ENCODE results near the gene EIF2B2. TPM values are rescaled to one million over a fixed set of nuclear protein-coding genes. Genes with fewer than 3 reads are reported as not detected.
A peak's percentile ranks its signal among the peaks of the same experiment; 100 is the strongest.

Gene EIF2B2
- total and polyA plus RNA-seq, 9 of the 15 experiments (the other 6 are each of a cell fraction or from before 2014, with no cell fraction given): 10.6 to 94.1 (median 38.9) TPM

DNA sequence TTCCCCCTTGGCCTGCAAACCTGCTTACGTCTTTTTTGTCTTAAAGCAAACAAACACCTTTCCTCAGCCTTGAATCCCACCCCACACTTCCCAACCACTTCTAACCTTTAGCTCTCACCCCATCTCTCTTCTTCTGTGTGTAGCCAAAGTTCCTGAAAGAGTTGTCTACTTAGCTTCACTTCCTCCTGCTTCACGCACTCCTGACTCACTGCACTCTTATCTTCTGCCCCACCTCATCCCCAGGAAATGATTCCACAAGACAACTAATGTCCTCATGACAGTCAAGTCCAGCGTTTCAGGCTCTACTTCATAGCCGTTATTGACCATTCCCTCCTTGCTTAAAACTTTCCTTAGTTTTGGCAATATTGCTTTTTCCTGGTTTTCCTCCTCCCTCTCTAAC, 22.4 kb downstream of the EIF2B2 start (continued):
- TF ChIP-seq, protein P1, sequence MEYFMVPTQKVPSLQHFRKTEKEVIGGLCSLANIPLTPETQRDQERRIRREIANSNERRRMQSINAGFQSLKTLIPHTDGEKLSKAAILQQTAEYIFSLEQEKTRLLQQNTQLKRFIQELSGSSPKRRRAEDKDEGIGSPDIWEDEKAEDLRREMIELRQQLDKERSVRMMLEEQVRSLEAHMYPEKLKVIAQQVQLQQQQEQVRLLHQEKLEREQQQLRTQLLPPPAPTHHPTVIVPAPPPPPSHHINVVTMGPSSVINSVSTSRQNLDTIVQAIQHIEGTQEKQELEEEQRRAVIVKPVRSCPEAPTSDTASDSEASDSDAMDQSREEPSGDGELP (CRISPR knock-in tag; IDR thresholded peaks at IDR 0.05; ENCODE audit: borderline replicate concordance): no peak
- TF ChIP-seq RFX7 (CRISPR knock-in tag; IDR thresholded peaks at IDR 0.05) (no peak), ZFX (CRISPR knock-in tag; IDR thresholded peaks at IDR 0.05) (no peak), MCM3 (IDR thresholded peaks at IDR 0.05) (no peak), RBM22 (IDR thresholded peaks at IDR 0.05; ENCODE audit: low read depth, low read length, poor library complexity, severe bottlenecking) (no peak), SMARCA4 (IDR thresholded peaks at IDR 0.05) (peak; percentile 93), ASH1L (IDR thresholded peaks at IDR 0.05; ENCODE audit: borderline replicate concordance, low read depth, partially characterized antibody) (no peak), HNRNPUL1 (IDR thresholded peaks at IDR 0.05; ENCODE audit: low read length) (no peak), NCOA4 (IDR thresholded peaks at IDR 0.05; ENCODE audit: partially characterized antibody) (no peak), HDGF (IDR thresholded peaks at IDR 0.05) (0 out of 2 replicates have a peak, but pooled peaks have one; percentile 39), SAFB2 (IDR thresholded peaks at IDR 0.05; ENCODE audit: borderline replicate concordance, low read depth, low read length, severe bottlenecking) (no peak), MCM5 (IDR thresholded peaks at IDR 0.05; ENCODE audit: low read depth) (no peak), PHF21A (IDR thresholded peaks at IDR 0.05; ENCODE audit: borderline replicate concordance, low read depth) (no peak), TGIF2 (CRISPR knock-in tag; IDR thresholded peaks at IDR 0.05) (no peak), ZNF232 (CRISPR knock-in tag; IDR thresholded peaks at IDR 0.05) (no peak)
- TF ChIP-seq, protein P2, sequence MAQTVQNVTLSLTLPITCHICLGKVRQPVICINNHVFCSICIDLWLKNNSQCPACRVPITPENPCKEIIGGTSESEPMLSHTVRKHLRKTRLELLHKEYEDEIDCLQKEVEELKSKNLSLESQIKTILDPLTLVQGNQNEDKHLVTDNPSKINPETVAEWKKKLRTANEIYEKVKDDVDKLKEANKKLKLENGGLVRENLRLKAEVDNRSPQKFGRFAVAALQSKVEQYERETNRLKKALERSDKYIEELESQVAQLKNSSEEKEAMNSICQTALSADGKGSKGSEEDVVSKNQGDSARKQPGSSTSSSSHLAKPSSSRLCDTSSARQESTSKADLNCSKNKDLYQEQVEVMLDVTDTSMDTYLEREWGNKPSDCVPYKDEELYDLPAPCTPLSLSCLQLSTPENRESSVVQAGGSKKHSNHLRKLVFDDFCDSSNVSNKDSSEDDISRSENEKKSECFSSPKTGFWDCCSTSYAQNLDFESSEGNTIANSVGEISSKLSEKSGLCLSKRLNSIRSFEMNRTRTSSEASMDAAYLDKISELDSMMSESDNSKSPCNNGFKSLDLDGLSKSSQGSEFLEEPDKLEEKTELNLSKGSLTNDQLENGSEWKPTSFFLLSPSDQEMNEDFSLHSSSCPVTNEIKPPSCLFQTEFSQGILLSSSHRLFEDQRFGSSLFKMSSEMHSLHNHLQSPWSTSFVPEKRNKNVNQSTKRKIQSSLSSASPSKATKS (CRISPR knock-in tag; IDR thresholded peaks at IDR 0.05): no peak
- TF ChIP-seq, protein P3, sequence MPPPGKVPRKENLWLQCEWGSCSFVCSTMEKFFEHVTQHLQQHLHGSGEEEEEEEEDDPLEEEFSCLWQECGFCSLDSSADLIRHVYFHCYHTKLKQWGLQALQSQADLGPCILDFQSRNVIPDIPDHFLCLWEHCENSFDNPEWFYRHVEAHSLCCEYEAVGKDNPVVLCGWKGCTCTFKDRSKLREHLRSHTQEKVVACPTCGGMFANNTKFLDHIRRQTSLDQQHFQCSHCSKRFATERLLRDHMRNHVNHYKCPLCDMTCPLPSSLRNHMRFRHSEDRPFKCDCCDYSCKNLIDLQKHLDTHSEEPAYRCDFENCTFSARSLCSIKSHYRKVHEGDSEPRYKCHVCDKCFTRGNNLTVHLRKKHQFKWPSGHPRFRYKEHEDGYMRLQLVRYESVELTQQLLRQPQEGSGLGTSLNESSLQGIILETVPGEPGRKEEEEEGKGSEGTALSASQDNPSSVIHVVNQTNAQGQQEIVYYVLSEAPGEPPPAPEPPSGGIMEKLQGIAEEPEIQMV (tag; conservative IDR thresholded peaks at IDR 0.05; ENCODE audit: low read depth): no peak
- TF ChIP-seq, protein P4, sequence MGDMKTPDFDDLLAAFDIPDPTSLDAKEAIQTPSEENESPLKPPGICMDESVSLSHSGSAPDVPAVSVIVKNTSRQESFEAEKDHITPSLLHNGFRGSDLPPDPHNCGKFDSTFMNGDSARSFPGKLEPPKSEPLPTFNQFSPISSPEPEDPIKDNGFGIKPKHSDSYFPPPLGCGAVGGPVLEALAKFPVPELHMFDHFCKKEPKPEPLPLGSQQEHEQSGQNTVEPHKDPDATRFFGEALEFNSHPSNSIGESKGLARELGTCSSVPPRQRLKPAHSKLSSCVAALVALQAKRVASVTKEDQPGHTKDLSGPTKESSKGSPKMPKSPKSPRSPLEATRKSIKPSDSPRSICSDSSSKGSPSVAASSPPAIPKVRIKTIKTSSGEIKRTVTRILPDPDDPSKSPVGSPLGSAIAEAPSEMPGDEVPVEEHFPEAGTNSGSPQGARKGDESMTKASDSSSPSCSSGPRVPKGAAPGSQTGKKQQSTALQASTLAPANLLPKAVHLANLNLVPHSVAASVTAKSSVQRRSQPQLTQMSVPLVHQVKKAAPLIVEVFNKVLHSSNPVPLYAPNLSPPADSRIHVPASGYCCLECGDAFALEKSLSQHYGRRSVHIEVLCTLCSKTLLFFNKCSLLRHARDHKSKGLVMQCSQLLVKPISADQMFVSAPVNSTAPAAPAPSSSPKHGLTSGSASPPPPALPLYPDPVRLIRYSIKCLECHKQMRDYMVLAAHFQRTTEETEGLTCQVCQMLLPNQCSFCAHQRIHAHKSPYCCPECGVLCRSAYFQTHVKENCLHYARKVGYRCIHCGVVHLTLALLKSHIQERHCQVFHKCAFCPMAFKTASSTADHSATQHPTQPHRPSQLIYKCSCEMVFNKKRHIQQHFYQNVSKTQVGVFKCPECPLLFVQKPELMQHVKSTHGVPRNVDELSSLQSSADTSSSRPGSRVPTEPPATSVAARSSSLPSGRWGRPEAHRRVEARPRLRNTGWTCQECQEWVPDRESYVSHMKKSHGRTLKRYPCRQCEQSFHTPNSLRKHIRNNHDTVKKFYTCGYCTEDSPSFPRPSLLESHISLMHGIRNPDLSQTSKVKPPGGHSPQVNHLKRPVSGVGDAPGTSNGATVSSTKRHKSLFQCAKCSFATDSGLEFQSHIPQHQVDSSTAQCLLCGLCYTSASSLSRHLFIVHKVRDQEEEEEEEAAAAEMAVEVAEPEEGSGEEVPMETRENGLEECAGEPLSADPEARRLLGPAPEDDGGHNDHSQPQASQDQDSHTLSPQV (IDR thresholded peaks at IDR 0.05): peak; percentile 78; the same call in 1 of the 2 replicates
- TF ChIP-seq, protein P5, sequence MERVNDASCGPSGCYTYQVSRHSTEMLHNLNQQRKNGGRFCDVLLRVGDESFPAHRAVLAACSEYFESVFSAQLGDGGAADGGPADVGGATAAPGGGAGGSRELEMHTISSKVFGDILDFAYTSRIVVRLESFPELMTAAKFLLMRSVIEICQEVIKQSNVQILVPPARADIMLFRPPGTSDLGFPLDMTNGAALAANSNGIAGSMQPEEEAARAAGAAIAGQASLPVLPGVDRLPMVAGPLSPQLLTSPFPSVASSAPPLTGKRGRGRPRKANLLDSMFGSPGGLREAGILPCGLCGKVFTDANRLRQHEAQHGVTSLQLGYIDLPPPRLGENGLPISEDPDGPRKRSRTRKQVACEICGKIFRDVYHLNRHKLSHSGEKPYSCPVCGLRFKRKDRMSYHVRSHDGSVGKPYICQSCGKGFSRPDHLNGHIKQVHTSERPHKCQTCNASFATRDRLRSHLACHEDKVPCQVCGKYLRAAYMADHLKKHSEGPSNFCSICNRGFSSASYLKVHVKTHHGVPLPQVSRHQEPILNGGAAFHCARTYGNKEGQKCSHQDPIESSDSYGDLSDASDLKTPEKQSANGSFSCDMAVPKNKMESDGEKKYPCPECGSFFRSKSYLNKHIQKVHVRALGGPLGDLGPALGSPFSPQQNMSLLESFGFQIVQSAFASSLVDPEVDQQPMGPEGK (CRISPR knock-in tag; IDR thresholded peaks at IDR 0.05; ENCODE audit: borderline replicate concordance): no peak
